Mesenchymal stem cell (in vitro differentiated cells and primary cell): ENCODE data around the gene ZBTB11. TPM values are rescaled to one million over a fixed set of nuclear protein-coding genes. Genes with fewer than 3 reads are reported as not detected.

Source experiments
- DNase-seq: peaks from one replicate; pipeline ENCODE4 v3.0.0-alpha.2; 2013
- H2AFZ ChIP-seq: one replicate; pipeline ENCODE4 v1.6.1; 2013; ENCODE audit warnings: low read depth, mild to moderate bottlenecking, control low read depth, inconsistent platforms, low read length, moderate library complexity
- H2AK5ac ChIP-seq: 2 replicates; pipeline ENCODE4 v1.6.1; 2013; ENCODE audit warnings: low read length, moderate library complexity, mild to moderate bottlenecking, inconsistent platforms; ENCODE audit not compliant: severe bottlenecking
- H2BK120ac ChIP-seq: one replicate; pipeline ENCODE4 v1.6.1; 2013; ENCODE audit warnings: low read depth, mild to moderate bottlenecking, inconsistent platforms, low read length, moderate library complexity
- H2BK12ac ChIP-seq, 2 experiments: one replicate each; pipeline ENCODE4 v1.6.1; 2013; ENCODE audit warnings: inconsistent platforms in 2 of 2, low read length in 2 of 2, mild to moderate bottlenecking in 2 of 2, moderate library complexity in 2 of 2, control low read depth in 1 of 2
- H2BK15ac ChIP-seq: one replicate; pipeline ENCODE4 v1.6.1; 2013; ENCODE audit warnings: mild to moderate bottlenecking, low read depth, inconsistent platforms; ENCODE audit not compliant: poor library complexity, severe bottlenecking
- H2BK5ac ChIP-seq: 2 replicates; pipeline ENCODE4 v1.6.1; 2013; ENCODE audit warnings: low read depth, mild to moderate bottlenecking, low read length, control low read depth, inconsistent platforms; ENCODE audit not compliant: poor library complexity, severe bottlenecking
- H3K14ac ChIP-seq, 2 experiments: one replicate each; pipeline ENCODE4 v1.6.1; 2013; ENCODE audit warnings: inconsistent platforms in 2 of 2, low read length in 2 of 2, control low read depth in 1 of 2, mild to moderate bottlenecking in 1 of 2, moderate library complexity in 1 of 2
- H3K18ac ChIP-seq, 2 experiments: one replicate each; pipeline ENCODE4 v1.6.1; 2013; ENCODE audit warnings: inconsistent platforms in 2 of 2, low read length in 2 of 2, control low read depth in 1 of 2, low read depth in 1 of 2, mild to moderate bottlenecking in 1 of 2
- H3K23ac ChIP-seq, 2 experiments: one replicate each; pipeline ENCODE4 v1.6.1; 2013; ENCODE audit warnings: inconsistent platforms in 2 of 2, low read length in 2 of 2, mild to moderate bottlenecking in 2 of 2, moderate library complexity in 2 of 2, control low read depth in 1 of 2
- H3K27ac ChIP-seq: 2 replicates; pipeline ENCODE4 v1.5.1; 2013; ENCODE audit warnings: mild to moderate bottlenecking, moderate library complexity, low read length, control low read depth, inconsistent platforms; ENCODE audit not compliant: poor library complexity, severe bottlenecking
- H3K27me3 ChIP-seq, 2 experiments: 2 replicates each; pipeline versions ENCODE4 v1.6.1 to v1.7.0; 2013; ENCODE audit warnings: low read length in 2 of 2, mild to moderate bottlenecking in 2 of 2, moderate library complexity in 2 of 2, control low read depth in 1 of 2, inconsistent platforms in 1 of 2; ENCODE audit not compliant: control insufficient read depth in 1 of 2, insufficient read depth in 1 of 2
- H3K36me3 ChIP-seq, 2 experiments: 2 replicates each; pipeline versions ENCODE4 v1.6.1 to v1.7.0; 2013; ENCODE audit warnings: low read length in 2 of 2, control low read depth in 1 of 2, inconsistent platforms in 1 of 2, low read depth in 1 of 2, mild to moderate bottlenecking in 1 of 2; ENCODE audit not compliant: insufficient read depth in 2 of 2, control insufficient read depth in 1 of 2
- H3K4ac ChIP-seq, 2 experiments: one replicate each; pipeline ENCODE4 v1.6.1; 2013; ENCODE audit warnings: inconsistent platforms in 2 of 2, low read length in 2 of 2, mild to moderate bottlenecking in 2 of 2, moderate library complexity in 2 of 2, control low read depth in 1 of 2, low read depth in 1 of 2
- H3K4me1 ChIP-seq: 2 replicates; pipeline ENCODE4 v1.6.1; 2013; ENCODE audit warnings: low read depth, low read length, control low read depth; ENCODE audit not compliant: control insufficient read depth, insufficient read depth
- H3K4me2 ChIP-seq: 2 replicates; pipeline ENCODE4 v1.6.1; 2013; ENCODE audit warnings: low read length, mild to moderate bottlenecking, inconsistent platforms; ENCODE audit not compliant: poor library complexity, severe bottlenecking
- H3K4me3 ChIP-seq, 2 experiments: 2 replicates each; pipeline versions ENCODE4 v1.5.1 to v1.7.0; 2013; ENCODE audit warnings: low read length in 2 of 2, mild to moderate bottlenecking in 2 of 2, control low read depth in 1 of 2, low read depth in 1 of 2; ENCODE audit not compliant: insufficient read depth in 1 of 2
- H3K79me1 ChIP-seq: replicated peaks from 2 replicates; pipeline ENCODE4 v1.6.1; 2013; ENCODE audit warnings: mild to moderate bottlenecking, control low read depth, low read length, inconsistent platforms; ENCODE audit not compliant: poor library complexity, severe bottlenecking
- H3K9ac ChIP-seq: 2 replicates; pipeline ENCODE4 v1.7.0; 2013; ENCODE audit warnings: mild to moderate bottlenecking, low read length, moderate library complexity
- H3K9me3 ChIP-seq: 2 replicates; pipeline ENCODE4 v1.7.0; 2013; ENCODE audit warnings: mild to moderate bottlenecking, low read length; ENCODE audit not compliant: control insufficient read depth
- H4K8ac ChIP-seq: one replicate; pipeline ENCODE4 v1.6.1; 2013; ENCODE audit warnings: inconsistent platforms, mild to moderate bottlenecking, low read length, moderate library complexity
- H4K91ac ChIP-seq: one replicate; pipeline ENCODE4 v1.6.1; 2013; ENCODE audit warnings: mild to moderate bottlenecking, low read length, inconsistent platforms
- WGBS: methylation state at CpG from one replicate; pipeline ENCODE4 v1.1.7; 2013; ENCODE audit warnings: mixed read lengths; 5-methylcytosine and 5-hydroxymethylcytosine counted together
- polyA plus RNA-seq, 2 experiments: library from polyadenylated mRNA; stranded (reverse); fragments of 200-250 nt; gene quantifications; one replicate each; pipeline ENCODE4 v1.2.3, GENCODE V29; 2013

Gene ZBTB11, protein sequence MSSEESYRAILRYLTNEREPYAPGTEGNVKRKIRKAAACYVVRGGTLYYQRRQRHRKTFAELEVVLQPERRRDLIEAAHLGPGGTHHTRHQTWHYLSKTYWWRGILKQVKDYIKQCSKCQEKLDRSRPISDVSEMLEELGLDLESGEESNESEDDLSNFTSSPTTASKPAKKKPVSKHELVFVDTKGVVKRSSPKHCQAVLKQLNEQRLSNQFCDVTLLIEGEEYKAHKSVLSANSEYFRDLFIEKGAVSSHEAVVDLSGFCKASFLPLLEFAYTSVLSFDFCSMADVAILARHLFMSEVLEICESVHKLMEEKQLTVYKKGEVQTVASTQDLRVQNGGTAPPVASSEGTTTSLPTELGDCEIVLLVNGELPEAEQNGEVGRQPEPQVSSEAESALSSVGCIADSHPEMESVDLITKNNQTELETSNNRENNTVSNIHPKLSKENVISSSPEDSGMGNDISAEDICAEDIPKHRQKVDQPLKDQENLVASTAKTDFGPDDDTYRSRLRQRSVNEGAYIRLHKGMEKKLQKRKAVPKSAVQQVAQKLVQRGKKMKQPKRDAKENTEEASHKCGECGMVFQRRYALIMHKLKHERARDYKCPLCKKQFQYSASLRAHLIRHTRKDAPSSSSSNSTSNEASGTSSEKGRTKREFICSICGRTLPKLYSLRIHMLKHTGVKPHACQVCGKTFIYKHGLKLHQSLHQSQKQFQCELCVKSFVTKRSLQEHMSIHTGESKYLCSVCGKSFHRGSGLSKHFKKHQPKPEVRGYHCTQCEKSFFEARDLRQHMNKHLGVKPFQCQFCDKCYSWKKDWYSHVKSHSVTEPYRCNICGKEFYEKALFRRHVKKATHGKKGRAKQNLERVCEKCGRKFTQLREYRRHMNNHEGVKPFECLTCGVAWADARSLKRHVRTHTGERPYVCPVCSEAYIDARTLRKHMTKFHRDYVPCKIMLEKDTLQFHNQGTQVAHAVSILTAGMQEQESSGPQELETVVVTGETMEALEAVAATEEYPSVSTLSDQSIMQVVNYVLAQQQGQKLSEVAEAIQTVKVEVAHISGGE
- 7.1 TPM for polyA plus RNA-seq (2013, experiment 1 of 2)
- polyA plus RNA-seq (2013, experiment 2 of 2), result 7.2 TPM

DNA sequence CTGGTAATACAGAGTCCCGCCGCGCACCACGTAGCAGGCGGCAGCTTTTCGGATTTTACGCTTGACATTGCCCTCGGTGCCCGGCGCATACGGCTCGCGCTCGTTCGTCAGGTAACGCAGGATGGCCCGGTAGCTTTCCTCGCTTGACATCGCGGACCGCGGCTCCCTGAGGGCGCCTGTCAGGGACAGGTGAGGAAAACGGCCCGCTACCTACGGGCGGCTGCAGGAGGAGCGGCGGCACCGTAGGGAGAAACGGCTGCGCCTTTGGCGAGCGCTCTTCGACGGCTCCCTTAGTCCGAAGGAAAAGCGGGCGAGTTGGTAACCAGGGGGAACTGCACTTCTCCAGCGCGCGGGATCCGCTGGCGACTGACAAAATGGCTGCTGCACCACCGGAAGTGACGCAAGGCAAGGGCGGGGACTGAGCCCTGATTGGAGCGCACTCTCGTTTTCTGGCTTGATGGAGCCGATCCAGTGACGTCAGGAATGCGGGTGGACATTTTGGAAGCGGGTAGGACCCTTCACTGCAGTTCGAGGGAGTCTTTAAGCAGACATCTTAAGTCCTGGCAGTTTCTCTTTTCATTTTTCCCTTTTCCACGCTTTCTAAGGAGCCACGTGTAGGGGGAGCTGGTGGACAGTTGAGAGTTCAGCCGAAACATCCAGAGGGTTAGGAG lies at the start of gene ZBTB11:
ZBTB11 (minus strand) TSS at position 368 of the 671 bp plus-strand sequence; CDS start at position 150, 218 bp downstream.
- H4K8ac ChIP-seq, result peak within 1 kb of the TSS; percentile 87
- DNase-seq, result peak; percentile 100
- peak within 1 kb of the TSS; percentile 88 for H3K4me2 ChIP-seq

DNA sequence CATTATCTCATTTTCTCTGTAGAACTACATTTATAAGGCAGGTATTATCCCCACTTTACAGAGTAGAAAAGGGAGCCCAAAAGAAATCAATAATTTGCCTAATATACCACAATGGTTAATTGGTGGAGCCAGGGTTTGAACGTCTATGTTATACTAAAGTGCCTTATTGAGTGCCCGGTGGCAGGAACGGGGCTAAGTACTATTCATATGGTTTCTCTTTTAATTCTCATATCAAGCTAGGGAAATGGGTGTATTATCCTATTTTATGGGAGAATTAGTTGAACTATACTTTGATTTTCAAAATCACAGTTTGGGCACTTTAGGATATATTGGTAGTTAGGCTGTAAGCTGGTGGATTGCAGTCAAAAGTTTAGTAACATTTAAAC lies 49.0 kb upstream of the ZBTB11 start:
- no peak overlapping the region for H3K18ac ChIP-seq
- 67% methylated on average over 3 of the region's 3 CpGs for WGBS

More for the DNA sequence above, at the start of gene ZBTB11:
- Histone ChIP-seq H2BK15ac (peak within 1 kb of the TSS; percentile 93), H3K4me1 (peaks cover 15% of the 10 kb centered on the region), H3K23ac (peak within 1 kb of the TSS; percentile 90 to 92), H3K27me3 (no peaks in the 10 kb centered on the region), H4K91ac (peak within 1 kb of the TSS; percentile 97), H3K4me3 (peak within 1 kb of the TSS; percentile 99 to 100), H2AFZ (peak within 1 kb of the TSS; percentile 87), H3K79me1 (peaks cover 4% of the 10 kb centered on the region), H3K9me3 (no peaks in the 10 kb centered on the region), H2BK5ac (peak within 1 kb of the TSS; percentile 46), H2AK5ac (no peak within 1 kb of the TSS), H2BK120ac (peak within 1 kb of the TSS; percentile 92), H3K18ac (peak within 1 kb of the TSS; percentile 98 to 99), H3K9ac (peak within 1 kb of the TSS; percentile 96), H2BK12ac (peak within 1 kb of the TSS; percentile 33 to 77), H3K4ac (peak within 1 kb of the TSS; percentile 39 to 94), H3K27ac (peak within 1 kb of the TSS; percentile 64), H3K36me3 (peaks cover 21 to 22% of the 10 kb centered on the region in 2 experiments), H3K14ac (peak within 1 kb of the TSS in 1 of 2 experiments; percentile 99)
- WGBS, result under 1% methylated on average over 53 of the region's 57 CpGs

DNA sequence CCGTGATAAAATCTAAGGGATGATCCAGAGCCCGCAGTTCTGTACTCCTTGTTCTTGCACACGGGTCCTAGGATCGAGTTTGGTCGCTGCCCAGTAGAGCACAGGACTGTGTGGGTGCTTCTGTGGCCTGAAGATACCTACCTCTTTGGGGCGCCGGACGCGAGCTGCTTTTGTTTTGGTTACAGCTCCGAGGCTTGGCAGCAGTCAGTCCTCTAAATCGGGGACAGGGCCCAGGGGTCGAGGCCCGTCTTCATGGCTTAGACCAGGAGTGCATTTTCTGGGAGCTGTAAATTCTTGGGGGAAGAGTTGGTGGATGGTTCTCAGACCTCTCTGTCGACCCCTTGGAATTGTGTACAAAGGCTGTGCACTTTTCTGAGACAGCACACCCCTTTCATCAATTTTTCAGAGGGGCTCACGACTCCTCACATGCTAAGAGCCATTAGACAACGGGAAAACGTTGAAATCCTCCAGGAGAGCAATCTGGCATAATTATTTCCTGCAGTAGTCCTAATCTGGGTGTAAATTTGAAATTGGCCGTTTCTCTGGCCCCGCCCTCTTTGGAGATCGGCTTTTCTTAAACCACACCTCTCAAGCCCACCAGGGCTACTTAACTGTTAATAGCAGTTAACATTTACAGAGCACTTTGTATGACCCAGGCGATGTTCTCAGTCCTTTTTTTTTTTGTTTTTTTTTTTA lies 48.4 kb upstream of the ZBTB11 start:
- Histone ChIP-seq H3K9ac (peak overlapping the region; percentile 92), H3K18ac (peak overlapping the region; percentile 11 to 62), H3K4me3 (peak overlapping the region; percentile 82 to 99), H3K14ac (no peak overlapping the region), H3K36me3 (peaks cover 10 to 20% of the 10 kb centered on the region in 2 experiments), H2BK15ac (peak overlapping the region; percentile 26), H2BK5ac (no peak overlapping the region), H3K79me1 (peaks cover 11% of the 10 kb centered on the region), H3K4me1 (no peaks in the 10 kb centered on the region), H4K91ac (no peak overlapping the region), H3K9me3 (no peaks in the 10 kb centered on the region), H3K4ac (peak overlapping the region; percentile 54 to 75), H3K27ac (no peak overlapping the region), H3K4me2 (peak overlapping the region; percentile 99), H2AFZ (peak overlapping the region; percentile 55), H3K27me3 (no peaks in the 10 kb centered on the region), H2BK120ac (no peak overlapping the region), H4K8ac (peak overlapping the region; percentile 8), H3K23ac (no peak overlapping the region), H2AK5ac (no peak overlapping the region), H2BK12ac (no peak overlapping the region)
- peak; percentile 34 for DNase-seq
- WGBS, result under 1% methylated on average over 19 of the region's 21 CpGs

More for the DNA sequence above, 49.0 kb upstream of the ZBTB11 start:
- H3K36me3 ChIP-seq, result peaks cover 10 to 25% of the 10 kb centered on the region in 2 experiments
- H4K91ac ChIP-seq, result no peak overlapping the region
- H3K4ac ChIP-seq, result no peak overlapping the region
- no peak overlapping the region for H4K8ac ChIP-seq
- H3K14ac ChIP-seq, result no peak overlapping the region
- peaks cover 11% of the 10 kb centered on the region for H3K79me1 ChIP-seq
- no peak for DNase-seq
- no peak overlapping the region for H2BK15ac ChIP-seq
- peak overlapping the region; percentile 99 for H3K4me2 ChIP-seq
- peak overlapping the region in 1 of 2 experiments; percentile 99 for H3K4me3 ChIP-seq
- H2BK5ac ChIP-seq, result no peak overlapping the region
- H3K9ac ChIP-seq, result peak overlapping the region; percentile 92
- no peak overlapping the region for H2BK12ac ChIP-seq
- no peak overlapping the region for H2AK5ac ChIP-seq
- H2AFZ ChIP-seq, result no peak overlapping the region
- no peaks in the 10 kb centered on the region for H3K9me3 ChIP-seq
- no peaks in the 10 kb centered on the region for H3K4me1 ChIP-seq
- no peak overlapping the region for H2BK120ac ChIP-seq
- H3K27ac ChIP-seq, result no peak overlapping the region
- H3K27me3 ChIP-seq, result no peaks in the 10 kb centered on the region
- H3K23ac ChIP-seq, result no peak overlapping the region
